ENCODE data around the gene CSMD2.

Gene CSMD2

DNA sequence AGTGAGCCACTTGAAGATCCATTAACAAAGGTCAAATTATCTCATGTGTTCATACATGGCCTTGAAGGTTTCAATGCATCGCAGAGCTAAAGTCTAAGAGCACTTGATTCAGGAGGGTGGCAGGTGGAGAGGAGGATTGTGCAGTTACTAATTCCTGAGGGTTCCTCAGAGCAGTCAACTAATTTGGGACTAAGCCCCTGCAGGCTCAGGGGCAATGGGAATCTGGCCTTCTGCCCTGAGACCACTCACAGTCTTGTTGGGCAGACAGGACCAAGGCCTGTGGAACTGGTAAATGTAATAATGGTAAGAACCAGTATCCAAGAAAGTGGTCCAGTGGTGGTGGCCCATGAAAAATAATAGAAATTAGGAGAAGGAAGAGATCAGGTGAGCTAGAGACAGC lies 428.5 kb downstream of the CSMD2 start:
- DNase-seq: no peak

DNA sequence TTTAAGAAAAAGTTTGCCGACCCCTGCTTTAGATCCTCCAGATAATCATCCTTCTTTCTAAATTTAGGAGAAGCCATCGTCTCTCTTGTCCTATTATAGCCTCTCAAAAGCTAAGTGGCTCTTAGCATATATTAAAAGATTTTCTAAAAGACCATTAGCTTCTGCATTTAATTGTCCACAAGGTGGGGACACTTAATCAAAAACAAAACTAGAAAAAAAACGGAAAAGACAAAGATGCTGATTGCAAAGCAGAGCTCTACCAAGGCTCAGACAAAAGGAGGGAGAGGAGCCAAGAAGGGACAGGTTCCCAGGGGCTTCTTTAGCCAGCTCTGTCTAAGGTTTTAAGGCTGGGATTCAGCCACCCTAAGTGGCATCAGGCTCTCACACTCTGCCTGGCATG lies 429.4 kb downstream of the CSMD2 start:
- no peak for DNase-seq

DNA sequence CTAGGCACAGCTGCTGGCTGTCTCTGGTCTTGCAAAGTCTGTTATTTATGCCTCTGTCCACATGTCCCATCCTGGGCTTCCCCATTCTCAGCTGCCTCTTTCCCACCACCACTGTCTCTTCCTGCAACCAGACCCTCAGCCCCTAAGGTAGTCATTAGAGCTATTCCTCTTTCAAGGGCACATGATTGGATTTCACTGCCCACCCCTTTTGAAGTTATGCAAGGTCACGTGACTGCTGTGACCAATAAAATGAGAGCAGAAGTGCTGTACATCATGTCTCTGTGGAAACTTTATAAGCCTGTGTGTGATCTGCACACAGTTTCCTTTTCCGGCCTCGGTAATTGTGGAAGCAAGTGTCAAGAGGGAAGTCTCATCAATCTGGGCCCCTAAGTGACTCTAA lies 437.7 kb downstream of the CSMD2 start:
- DNase-seq: no peak

DNA sequence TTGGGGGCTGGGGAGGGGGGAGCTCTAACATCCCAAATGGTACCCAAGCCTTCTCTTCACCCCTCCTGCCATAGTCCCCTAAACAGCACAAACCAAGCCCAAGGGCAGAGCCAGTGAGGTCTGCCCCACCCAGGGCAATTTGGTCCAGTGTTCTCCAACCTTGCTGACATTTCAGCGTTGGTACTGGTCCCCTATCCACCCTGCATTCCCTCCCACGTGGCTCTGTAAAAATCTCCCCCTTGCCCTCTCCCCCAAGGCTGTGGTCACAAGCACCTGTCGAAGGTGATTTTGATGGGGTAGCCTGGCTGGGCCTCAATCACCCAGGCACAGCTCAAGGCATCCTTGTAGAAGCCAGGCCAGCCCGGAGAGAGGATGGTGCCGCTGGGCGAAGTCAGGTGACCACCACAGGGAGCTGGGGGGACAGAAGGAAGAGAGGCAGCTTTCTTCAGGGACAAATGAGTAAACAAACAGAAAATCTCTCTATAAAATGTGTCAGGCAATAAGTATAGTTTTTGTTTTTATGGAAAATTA lies 438.7 kb downstream of the CSMD2 start:
- DNase-seq: no peak

DNA sequence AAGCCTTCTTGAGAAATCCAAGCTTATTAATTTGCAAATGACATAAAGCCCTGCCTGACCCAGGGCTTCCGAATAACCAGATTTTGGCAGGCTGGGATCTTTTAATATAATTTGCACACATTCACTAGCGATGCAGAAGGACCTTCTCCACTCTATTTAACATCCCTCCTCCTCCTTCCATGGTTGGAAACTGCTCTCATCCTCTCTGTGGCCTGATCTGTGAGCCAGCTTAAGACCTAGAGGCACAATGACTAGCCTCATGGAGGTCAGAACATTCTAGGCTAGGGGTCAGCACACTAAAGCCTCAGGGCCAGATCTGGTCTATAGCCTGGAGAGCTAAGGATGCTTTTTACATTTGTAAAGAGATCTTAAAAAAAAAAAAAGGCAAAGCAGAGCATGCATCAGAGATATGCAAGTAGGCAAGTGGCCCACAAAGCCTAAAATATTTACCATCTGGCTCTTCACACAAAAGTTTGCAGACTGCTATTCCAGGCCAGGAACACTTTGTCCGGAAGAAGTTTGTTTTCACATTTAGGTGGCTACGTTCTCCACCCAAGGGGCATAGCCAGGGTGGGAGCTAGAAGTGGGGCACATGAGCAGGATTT lies 439.4 kb downstream of the CSMD2 start:
- no peak for DNase-seq

DNA sequence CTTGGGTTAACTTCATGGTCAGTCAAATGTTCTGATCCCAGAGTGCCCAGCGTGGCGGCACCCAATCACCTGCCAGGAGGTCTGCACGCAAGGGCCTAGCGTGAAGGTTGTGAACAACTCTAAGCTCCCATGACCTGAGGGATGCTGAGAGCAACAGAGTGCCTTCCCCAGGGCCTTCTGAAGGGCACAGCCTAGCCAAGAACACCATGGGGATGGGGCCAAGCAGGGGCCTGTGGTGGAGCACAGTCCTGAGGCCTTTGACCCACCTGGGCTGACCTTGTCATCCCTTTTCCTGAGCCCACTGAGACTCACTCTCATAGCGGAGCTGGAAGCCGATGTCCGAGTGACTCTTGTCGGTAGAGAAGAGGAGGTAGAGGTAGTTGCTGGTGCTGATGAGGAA lies 440.0 kb downstream of the CSMD2 start:
- DNase-seq: no peak

DNA sequence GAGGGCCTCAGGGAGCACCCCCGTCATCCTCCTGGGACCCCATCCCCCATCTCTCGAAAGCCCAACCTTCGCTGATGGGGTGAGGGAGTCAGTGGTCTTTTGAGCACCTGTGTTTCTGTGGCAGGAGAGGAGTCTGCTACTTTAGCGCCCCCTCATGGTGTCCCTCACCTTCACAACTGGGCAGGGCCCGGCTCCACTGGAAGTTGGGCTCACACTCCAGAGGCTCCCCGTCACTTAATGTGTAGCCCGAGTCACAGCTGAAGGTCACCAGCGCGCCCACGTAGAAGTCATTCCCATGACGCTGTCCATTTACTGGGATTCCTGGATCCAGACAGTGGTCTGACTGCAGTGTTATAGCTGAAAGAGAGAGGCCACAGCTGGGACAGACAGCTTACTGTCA lies 440.7 kb downstream of the CSMD2 start:
- no peak for DNase-seq

DNA sequence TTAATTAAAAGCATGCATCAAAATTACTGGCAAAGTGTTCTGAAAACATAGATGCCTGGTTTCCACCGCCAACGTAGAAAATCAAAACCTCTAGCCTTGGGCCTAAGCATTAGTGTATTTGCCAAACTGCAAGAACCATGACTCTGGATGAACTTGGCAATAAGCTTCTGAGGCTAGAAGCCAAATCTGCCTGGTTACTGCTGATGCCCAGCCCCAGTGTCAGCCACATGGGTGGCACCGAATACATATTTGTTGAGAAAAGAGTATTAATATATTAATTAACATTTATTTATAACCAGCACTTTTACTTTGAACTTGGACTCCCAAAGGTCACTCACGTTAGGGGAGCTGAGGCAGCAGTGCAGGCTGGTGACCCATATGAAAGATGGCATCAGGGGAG lies 441.8 kb downstream of the CSMD2 start:
- DNase-seq: no peak

DNA sequence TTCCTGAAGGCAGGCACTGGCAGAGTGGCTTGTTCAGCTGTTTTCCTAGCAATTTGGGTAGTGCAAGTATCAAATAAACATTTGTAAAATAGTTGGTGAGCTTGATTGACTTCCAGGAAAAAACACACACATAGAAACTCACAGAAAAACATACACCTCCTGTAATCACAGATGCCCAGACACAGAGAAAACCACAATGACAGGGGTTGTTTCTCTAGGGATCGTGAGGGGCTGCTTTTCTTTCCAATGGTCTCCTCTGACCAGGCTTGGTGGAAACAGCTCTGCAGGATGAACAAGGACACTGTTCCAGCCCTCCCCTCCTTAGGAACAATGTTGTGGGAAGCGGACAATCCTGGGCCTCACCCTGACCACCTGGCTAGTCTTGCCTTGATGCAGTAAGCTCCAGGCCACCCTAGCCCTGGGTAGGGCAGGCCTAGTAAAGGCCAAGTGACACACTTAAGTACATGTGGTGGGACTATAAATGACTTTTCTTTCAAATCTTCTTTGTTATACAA lies 443.7 kb downstream of the CSMD2 start:
- no peak for DNase-seq

DNA sequence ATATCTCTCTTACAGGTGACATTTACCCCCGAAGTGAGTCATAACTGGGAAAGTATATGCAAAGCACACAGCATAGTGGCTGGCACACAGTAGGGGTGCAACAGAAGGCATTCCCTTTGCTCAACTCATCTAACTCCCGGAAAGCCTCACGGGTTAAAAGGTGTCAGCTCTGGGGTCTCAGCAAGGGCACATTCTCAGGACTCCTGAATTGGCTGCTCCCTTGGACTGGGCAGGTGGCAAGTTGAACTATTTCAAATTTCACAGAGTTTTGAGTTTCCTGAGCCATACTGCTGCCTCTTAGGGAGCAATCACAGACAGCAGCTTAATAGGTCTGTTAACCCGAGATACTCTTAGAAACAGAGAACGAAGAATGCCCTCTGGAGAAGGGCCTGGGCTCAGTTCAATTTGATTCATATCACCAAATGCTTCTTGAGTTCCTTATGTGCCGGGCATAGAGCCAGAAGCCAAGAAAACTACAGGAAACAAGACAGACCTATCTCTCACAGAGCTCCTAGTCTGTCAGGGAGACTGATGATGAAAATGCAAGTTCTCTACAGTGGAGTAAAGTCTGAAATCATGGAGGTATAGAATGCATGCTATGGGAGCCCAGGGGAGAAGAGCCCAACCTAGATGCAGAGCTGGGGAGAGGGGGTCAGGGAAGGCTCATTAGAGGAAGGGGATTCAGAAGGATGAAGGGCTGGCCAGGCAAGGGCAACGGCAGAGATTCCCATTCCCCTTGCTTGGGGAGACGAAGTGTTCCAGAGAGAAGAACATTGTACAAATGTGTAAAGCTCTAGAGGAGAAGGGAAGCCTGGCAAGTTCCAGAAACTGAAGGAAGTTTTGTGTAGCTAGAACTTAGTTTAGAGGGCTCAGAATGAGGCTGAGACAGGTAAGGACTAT lies 445.0 kb downstream of the CSMD2 start:
- no peak for DNase-seq

DNA sequence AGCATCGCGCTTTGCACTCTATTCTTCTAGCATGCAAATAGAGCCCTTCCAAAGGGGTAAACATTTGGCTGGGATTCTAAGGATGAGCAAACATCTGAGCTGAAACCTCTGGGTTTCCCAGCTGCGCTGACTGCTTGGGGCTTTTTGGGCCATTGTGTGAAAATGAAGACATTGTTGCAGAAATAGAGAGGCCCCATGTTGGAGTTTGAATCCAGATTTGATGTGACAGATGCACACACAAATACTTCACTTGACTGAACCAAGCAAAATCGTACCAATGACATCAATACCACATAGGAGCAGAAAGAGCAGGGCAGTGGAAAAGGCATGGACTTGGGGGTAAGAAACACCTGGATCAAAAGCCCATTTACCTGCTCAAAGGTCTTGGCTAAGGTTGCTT lies 445.7 kb downstream of the CSMD2 start:
- no peak for DNase-seq

DNA sequence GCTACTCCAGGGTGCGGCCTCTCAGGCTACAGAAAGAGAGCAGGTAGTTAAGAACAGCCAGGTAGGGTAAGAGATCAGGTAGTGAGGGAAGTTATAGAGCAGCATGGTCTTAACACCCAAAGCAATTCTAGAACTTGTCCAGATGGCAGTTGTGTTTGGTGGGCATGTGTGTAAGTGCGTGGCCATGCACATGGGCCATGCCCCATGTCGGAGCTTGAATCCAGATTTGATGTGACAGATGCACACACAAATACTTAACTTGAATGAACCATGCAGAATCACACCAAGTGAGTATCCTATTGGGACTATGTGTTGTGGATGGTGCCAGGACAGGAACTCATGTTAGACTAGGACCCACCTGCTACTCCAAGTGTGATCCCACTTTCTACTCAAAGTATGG lies 446.8 kb downstream of the CSMD2 start:
- DNase-seq: no peak

DNA sequence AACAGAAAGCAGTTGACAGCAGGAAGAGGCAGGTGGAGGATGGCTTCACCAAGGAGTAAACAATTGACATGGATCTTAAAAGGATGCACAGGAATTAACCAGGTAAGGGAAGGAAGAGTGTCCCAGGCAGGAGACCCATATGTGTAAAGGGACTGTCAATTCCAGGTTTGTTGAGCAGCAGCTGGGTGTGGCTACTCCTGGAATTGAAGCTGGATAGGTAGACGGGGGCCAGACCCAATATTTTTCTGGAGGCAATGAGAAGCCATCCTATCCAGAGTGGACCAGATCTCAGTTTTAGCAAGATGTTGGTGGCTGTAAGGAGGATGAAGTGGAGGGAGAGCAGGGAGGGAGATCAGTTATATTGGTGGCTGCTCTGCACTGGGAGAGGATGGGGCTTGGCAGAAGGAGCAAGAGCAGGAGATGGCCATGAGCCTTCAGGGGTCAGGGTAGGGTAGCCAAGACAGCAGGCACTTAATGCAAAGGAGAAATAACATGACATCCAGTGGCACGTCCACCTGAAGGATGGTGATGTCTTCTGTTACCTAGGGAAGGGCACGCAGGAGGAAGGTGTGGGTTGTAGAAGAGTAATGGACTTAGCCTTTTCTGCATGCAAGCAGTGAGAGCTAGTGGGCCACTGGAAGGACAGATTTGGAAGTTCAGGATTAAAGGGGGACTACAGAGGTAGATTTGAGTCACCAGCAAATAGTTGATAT lies 447.9 kb downstream of the CSMD2 start:
- no peak for DNase-seq

DNA sequence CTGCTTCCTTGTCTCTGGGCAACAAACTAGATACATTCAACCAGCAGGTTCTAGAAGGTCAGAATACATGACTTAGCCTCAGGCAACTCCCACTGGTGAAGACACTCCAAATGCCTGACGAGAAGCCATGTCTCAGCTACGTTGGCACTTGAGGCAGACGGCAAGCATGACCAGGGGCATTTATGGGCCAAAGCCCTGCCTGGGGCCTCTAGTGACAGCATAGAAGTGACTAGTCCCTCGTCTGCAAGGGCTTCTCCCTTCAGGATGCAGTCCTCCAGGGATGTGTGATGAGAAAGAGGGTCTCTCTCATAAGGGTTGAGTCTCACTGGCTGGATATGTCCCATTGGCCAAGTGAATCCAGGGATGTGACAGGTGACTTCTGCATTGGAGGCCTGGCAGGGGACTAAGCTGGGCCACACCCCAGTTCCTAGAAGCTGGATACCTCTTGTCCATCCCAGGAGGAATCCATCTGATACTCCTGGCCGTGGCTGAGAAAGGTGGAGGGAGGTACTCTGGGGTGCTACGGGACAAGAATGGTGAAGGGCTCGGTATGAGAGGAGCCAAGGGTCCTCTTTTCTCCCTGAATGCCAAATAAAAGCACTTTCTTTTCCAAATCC lies 449.7 kb downstream of the CSMD2 start:
- DNase-seq: no peak

DNA sequence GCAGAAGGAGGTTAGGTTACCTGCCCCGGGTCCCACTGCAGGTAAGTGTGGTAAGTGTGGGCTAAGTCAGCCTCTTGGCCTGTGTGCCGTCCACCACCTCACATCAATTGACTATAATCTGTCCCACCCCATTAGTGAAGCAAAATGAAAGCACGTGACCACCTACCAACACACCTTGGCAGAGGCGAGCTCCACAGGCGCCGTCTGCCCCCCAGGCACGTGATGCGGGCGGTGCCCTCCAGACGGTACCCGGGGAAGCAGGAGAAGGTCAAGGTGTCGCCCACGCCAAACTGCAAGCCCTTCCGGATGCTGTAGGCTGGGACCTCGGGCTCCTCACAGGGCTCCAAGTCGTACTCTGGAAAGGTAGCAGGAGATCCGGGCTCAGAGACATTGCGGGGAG lies 450.6 kb downstream of the CSMD2 start:
- no peak for DNase-seq

DNA sequence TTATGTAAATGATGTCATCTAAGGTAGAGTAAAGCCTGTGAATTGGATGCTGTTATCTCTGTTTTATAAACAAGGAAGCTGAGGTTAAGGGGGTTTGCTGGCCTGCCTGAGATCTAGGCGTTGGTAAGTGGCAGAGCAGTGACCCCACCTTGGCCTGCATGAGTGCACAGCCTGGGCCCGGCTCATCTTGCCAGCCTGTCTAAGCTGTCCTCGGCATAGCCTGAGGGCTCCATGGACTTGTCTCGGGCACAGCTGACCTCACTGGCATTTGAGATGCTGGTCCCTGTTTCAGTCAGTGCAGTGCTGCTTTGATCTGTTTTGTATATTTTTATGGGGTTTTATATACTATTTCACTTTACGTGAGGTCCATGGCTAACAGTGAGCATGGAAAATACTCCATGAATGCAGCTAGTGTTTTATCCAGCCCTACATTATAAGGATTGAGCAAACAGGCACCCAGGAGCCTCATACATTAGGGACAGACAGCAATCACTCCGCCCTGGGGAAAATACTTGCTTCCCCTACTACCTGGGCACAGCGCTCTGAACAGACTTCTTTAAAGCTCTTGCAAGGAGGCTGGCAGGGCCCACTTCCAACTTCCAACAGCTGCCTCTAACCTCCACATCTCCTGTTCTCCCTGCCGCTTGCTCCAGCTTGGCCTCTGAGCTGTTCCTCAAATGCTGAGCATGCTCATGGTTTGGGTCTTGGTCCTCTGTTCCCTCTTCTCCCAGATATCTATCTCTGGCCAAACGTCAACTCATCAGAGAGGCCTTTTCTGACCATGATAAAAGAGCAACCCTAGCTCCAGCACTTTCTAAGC lies 451.8 kb downstream of the CSMD2 start:
- no peak for DNase-seq

DNA sequence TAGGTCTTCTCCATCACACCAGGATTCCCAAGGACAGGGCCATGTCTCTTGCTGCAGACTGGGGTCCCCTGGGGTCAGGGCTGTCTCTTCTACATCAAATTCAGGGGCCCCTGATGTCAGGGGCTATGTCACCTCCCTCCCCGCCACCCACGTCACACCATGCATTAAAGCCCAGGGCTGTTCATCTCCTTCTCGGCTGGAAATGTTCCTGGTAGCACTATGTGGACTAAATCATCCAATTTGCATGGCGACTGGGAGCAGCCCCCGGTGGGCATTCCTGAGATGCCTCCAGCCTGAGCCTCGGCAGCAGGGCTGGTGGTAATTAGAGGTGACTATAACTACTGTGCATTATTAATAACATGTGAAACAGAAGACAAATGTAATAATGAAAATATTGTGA lies 452.8 kb downstream of the CSMD2 start:
- no peak for DNase-seq

DNA sequence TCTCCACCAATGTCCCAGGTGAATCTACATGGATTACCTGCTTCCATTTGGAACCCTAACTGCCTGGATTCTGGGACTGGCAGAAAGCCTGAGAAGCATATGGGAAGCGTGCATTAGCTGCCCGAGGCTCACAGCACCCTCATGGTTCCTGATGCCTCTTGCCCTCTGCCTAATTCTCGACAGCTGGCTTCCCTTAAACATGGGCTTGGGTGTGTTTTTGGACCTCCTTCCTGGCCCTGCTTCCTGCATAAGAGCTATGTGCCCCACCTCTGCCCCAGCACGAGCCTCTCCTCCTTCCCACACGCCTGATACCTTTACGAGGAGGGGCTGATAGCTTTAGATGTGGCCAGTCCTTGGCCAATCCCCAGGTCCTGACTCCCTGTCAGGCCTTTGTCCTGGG lies 453.5 kb downstream of the CSMD2 start:
- no peak for DNase-seq

DNA sequence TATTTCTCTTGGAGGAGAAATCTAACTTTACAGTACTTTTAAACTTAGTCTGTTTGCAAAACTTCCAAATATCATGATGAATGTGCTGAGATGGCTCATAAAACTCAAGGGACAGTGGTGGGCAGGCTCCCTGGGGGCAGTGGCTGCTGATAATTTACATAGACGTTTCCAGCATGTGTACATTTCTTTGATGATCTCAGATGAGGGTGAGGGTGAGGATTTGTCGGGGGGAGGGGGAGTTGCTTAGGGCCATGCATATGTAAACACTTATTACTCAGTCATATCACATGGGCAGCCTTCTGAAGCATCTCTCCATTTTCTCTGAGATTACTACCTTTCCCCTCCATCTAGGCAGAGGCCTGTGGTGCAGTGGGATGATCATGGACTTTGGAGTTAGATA lies 454.1 kb downstream of the CSMD2 start:
- DNase-seq: no peak

DNA sequence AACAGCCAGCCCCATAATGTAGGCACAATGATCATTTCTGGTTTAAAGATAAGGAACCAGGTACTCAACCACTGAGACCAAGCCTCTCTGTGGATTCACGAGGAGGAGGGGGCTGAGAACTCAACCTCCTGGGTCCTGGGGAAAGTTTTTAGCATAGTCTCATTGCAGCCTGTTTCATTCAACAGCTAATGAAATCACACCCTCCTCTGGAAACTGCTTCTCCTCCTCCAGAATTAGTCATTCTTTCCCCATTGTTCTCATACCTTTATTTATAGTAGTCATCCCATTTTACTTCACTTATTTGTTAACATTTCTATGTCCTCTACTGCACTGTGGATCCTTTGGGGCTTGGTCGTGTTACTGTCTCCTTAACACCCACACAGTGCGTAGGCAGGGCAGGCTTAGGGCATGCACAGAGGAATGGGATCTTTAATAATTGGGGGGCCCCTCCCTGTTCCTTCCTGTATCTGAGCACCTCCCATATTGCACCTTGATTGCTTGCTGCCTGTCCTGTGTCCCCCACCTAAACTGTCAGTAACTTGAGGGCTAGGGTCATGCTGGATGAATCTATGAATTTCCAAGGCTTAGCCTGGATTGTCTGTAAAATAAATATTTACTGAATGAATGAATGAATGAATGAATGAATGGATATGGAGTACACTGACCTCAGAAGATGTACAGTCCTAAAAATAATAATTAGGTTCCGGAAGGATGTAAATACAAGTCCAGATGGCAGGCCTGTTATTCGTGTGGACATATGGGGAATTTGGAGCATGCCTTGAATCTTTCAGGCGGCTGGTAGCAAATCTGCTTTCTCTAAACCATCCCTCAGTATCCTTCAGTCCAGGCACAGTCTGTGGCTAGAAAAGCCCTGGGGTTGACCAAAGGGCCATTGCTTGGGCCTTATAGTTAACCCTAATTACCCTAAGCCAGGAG lies 455.0 kb downstream of the CSMD2 start:
- no peak for DNase-seq

DNA sequence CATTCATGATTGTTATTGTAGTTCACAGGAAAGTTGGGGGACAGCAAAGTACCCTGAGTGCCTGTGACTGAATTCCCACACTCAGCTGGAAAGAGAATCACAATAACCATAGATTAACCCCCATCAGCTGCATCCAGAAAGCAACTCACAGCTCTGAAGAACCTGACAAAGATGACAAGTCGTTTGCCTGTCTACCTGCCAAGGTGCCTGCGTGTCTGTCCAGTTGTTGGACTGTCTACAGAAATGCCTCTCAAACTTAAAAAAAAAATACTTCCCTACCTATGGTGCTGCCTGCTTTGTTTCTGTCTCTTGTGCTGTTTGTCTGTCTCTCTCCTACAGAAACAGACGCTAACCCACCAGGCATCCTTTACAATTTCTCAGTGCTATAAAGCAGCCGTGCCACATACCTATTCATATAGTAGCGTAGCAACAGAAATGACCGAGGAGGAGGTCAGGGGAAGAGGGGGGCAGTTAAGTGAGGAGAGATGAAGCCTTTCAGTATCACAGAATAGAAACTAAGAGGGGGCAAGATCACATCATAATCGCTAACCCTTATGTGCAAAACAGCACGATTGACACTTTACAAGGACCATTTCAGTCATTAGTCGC lies 455.8 kb downstream of the CSMD2 start:
- DNase-seq: no peak
